ENCODE measurements around the gene NAE1.

Gene NAE1

DNA sequence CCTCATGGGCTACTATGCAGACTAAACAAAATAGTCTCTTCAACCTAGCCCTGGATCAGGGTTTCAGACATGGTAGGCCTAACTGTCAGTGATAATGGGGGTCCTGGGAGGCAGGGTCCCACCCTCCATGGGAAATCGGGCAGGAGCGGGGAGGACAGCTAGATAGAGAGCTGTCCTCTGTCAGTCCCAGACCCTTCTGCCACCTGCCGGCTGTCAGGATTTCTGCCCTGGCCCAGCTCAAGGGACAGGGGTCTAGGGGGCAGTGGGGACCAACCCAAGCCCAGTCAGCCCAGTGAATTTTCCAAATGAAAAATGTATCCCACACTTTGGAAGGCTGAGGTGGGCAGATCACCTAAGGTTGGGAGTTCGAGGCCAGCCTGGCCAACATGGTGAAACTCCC is 18.8 kb upstream of the NAE1 start:
- in situ Hi-C loops (cut with HindIII; ENCODE audit: low sequenced_read_pairs), result no loop called here
- TF ChIP-seq, protein P1, sequence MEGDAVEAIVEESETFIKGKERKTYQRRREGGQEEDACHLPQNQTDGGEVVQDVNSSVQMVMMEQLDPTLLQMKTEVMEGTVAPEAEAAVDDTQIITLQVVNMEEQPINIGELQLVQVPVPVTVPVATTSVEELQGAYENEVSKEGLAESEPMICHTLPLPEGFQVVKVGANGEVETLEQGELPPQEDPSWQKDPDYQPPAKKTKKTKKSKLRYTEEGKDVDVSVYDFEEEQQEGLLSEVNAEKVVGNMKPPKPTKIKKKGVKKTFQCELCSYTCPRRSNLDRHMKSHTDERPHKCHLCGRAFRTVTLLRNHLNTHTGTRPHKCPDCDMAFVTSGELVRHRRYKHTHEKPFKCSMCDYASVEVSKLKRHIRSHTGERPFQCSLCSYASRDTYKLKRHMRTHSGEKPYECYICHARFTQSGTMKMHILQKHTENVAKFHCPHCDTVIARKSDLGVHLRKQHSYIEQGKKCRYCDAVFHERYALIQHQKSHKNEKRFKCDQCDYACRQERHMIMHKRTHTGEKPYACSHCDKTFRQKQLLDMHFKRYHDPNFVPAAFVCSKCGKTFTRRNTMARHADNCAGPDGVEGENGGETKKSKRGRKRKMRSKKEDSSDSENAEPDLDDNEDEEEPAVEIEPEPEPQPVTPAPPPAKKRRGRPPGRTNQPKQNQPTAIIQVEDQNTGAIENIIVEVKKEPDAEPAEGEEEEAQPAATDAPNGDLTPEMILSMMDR (IDR thresholded peaks at IDR 0.05; ENCODE audit: low read depth, low read length, missing control alignments), result no peak
- no peak for DNase-seq (ENCODE audit: low read depth)
- H3K4me3 ChIP-seq (ENCODE audit: low read depth, low read length), result no peak overlapping the region

DNA sequence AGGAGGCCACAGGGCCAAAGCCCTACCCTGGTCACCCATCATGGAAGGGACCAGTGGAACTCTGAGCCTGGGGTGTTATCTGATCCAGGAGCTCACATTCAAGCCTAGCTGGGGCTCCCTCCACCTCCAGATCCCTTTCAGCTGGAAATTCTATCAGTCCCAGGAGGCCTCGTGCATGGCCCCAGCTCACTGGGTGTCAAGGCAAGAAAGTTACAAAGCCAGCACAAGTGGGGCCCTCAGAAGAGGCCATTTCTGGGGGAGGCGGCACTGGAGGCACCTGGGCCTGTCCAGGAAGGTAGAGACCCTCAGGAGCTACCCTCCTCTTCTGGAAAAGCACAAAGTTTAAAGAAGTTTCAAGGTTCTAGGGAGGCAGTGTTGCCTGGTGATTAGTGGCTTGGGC is 18.2 kb upstream of the NAE1 start:
- TF ChIP-seq, protein P1 (IDR thresholded peaks at IDR 0.05; ENCODE audit: low read depth, low read length, missing control alignments), result no peak
- DNase-seq (ENCODE audit: low read depth), result no peak
- in situ Hi-C loops (cut with HindIII; ENCODE audit: low sequenced_read_pairs), result no loop called here
- H3K4me3 ChIP-seq (ENCODE audit: low read depth, low read length), result no peak overlapping the region

DNA sequence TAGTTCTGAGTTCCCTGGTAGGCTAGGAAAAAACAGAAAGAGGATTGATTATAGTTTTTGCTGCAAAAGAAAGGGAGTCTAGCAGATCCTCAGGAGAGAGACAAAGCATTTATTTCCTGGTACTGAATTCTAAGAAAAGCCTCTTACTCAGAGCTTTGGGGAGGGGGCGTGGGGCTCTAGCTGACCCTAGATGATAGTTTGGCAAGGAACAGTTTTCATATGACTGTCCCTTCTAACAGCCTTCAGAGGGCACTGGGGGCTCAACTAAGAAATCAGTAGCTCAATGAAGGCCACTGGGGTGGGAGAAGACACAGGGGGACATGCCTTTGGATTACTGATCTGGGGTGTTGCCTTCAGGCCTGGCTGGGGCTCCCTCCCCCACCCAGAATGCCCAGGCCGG is 17.4 kb upstream of the NAE1 start:
- H3K4me3 ChIP-seq (ENCODE audit: low read depth, low read length), result no peak overlapping the region
- TF ChIP-seq, protein P1 (IDR thresholded peaks at IDR 0.05; ENCODE audit: low read depth, low read length, missing control alignments), result no peak
- no peak for DNase-seq (ENCODE audit: low read depth)
- in situ Hi-C loops (cut with HindIII; ENCODE audit: low sequenced_read_pairs), result no loop called here

DNA sequence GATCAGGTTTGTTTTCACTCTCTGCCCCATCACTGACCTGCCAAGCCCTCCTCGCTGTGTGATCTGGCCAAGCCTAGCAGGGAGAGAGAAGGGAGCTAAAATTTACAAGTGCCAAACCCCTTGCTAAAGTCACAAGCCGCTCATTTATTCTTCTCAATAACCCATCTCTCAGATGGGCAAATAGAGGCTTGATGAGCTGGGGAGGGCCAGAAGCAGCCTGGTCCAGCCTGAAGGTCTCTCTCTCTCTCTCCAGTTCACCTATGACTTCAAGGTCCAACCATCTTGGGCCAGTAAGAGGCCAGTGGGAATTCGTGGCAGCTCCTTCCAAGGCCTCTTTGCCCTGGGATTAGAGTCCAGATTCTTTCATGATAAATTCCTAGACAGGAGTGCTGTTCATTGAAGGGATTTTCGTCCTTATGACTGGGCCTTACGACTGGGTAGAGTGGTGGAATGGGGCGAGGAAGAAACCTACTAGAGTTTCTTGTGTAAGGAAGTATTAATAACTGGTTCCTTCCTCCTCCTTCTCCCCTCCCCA is 16.8 kb upstream of the NAE1 start:
- in situ Hi-C loops (cut with HindIII; ENCODE audit: low sequenced_read_pairs), result no loop called here
- no peak for DNase-seq (ENCODE audit: low read depth)
- TF ChIP-seq, protein P1 (IDR thresholded peaks at IDR 0.05; ENCODE audit: low read depth, low read length, missing control alignments), result no peak
- H3K4me3 ChIP-seq (ENCODE audit: low read depth, low read length), result no peak overlapping the region

DNA sequence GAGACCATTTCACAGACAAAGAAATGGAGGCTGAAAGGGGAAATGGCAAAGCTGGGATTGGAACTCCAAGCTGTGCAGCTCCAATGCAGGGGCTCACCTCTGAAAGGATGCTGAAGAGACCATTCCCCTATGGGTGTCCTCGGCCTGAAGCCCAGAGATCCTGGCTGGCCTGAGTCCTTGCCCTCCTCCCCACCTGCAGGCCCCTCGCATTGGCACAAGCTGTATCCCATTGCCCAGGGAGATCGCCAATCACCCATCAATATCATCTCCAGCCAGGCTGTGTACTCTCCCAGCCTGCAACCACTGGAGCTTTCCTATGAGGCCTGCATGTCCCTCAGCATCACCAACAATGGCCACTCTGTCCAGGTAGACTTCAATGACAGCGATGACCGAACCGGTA is 16.1 kb upstream of the NAE1 start:
- TF ChIP-seq, protein P1 (IDR thresholded peaks at IDR 0.05; ENCODE audit: low read depth, low read length, missing control alignments), result no peak
- DNase-seq (ENCODE audit: low read depth), result no peak
- H3K4me3 ChIP-seq (ENCODE audit: low read depth, low read length), result no peak overlapping the region
- in situ Hi-C loops (cut with HindIII; ENCODE audit: low sequenced_read_pairs), result no loop called here

DNA sequence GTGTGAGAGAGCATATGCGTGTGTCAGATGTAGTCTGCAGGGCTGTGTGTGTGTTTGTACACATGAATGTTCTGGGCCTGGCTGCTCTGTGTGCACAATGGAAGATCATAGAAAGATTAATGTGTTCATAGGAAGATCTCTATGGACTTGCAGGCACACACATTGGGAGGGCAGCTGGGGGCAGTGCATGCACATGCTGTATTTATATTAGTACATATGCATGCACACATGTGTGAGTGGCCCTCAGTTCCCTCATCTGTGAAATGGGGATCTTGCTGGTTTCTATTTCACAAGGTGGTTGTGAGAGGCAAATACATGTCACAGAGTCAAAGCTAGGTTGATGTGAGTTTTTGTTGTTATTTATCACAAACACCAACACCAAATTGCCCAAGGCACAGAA is 15.5 kb upstream of the NAE1 start:
- H3K4me3 ChIP-seq (ENCODE audit: low read depth, low read length), result no peak overlapping the region
- TF ChIP-seq, protein P1 (IDR thresholded peaks at IDR 0.05; ENCODE audit: low read depth, low read length, missing control alignments), result no peak
- DNase-seq (ENCODE audit: low read depth), result no peak
- in situ Hi-C loops (cut with HindIII; ENCODE audit: low sequenced_read_pairs), result no loop called here

DNA sequence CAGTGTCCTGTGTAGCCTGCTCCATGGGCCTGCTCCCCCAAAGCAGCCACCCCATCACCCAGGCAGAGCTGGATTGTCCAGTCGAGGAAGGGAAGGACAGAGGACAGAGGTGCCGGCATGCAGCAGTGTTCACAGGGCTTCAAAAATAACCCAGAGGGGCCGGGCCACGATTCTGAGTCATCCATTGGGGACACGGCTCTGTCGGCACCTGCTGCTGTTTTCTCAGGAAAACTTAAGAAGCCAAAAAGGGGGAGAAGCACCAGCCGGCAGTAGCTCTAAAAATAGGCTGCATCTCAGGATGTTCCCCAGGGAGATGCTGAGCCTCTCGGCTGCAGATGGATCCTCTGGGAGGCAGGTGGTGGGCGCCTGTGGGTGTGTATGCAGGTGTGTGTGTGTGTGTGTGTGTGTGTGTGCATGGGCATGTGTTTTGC is 15.0 kb upstream of the NAE1 start:
- TF ChIP-seq, protein P1 (IDR thresholded peaks at IDR 0.05; ENCODE audit: low read depth, low read length, missing control alignments), result no peak
- no peak overlapping the region for H3K4me3 ChIP-seq (ENCODE audit: low read depth, low read length)
- in situ Hi-C loops (cut with HindIII; ENCODE audit: low sequenced_read_pairs), result no loop called here
- no peak for DNase-seq (ENCODE audit: low read depth)
